HG02678 (cell line): Measurements from ENCODE around the gene NMT2.
"Not testable (repeated sequence)": the region's sequence is repeated elsewhere in the genome, so short reads cannot be mapped to it uniquely, and the experiment has no call there.

Experiments
- ATAC-seq: cut with Tn5 transposase; IDR thresholded peaks from one replicate; pipeline ENCODE4 v1.9.1; 2021; ENCODE audit warnings: mild to moderate bottlenecking, moderate library complexity; ENCODE audit not compliant: unreplicated experiment

Gene NMT2

GRCh38 chr10:15168291-15168785, at the start of gene NMT2:
Gene NMT2, minus strand, starts transcription at chr10:15168693. Its CDS starts 81 bp downstream, at chr10:15168612.
- peak; percentile 87 for ATAC-seq

- no peak for ATAC-seq
Measured at GRCh38 chr10:15216700-15217099, 48.2 kb upstream of the NMT2 start.

- no peak for ATAC-seq
Measured at GRCh38 chr10:15214237-15214636, 45.7 kb upstream of the NMT2 start.

GRCh38 chr10:15213461-15213861, 45.0 kb upstream of the NMT2 start:
- no peak for ATAC-seq

GRCh38 chr10:15211464-15211979, 43.0 kb upstream of the NMT2 start:
- no peak for ATAC-seq

GRCh38 chr10:15210521-15210920, 42.0 kb upstream of the NMT2 start:
- no peak for ATAC-seq

GRCh38 chr10:15209827-15210509, 41.5 kb upstream of the NMT2 start:
- peak; percentile 62 for ATAC-seq

- no peak for ATAC-seq
Measured at GRCh38 chr10:15208221-15208620, 39.7 kb upstream of the NMT2 start.

- not testable (repeated sequence) for ATAC-seq
Measured at GRCh38 chr10:15207410-15207809, 38.9 kb upstream of the NMT2 start.

- ATAC-seq: no peak
Measured at GRCh38 chr10:15202639-15203038, 34.1 kb upstream of the NMT2 start.

- not testable (repeated sequence) for ATAC-seq
Measured at GRCh38 chr10:15202301-15202621, 33.8 kb upstream of the NMT2 start.

GRCh38 chr10:15201589-15202300, 33.3 kb upstream of the NMT2 start:
- ATAC-seq: no peak

GRCh38 chr10:15200626-15201025, 32.1 kb upstream of the NMT2 start:
- no peak for ATAC-seq

GRCh38 chr10:15197911-15198310, 29.4 kb upstream of the NMT2 start:
- ATAC-seq: no peak

GRCh38 chr10:15197276-15197675, 28.8 kb upstream of the NMT2 start:
- no peak for ATAC-seq

- no peak for ATAC-seq
Measured at GRCh38 chr10:15196021-15196834, 27.7 kb upstream of the NMT2 start.

- peak; percentile 44 for ATAC-seq
Measured at GRCh38 chr10:15189133-15189885, 20.8 kb upstream of the NMT2 start.

GRCh38 chr10:15188603-15189002, 20.1 kb upstream of the NMT2 start:
- ATAC-seq: no peak

- ATAC-seq: no peak
Measured at GRCh38 chr10:15183689-15184481, 15.4 kb upstream of the NMT2 start.
